SK-N-SH treated with all-trans-retinoic acid at 6 μM for 48 hours (cell line): ENCODE measurements around the gene XRN1.

Source experiments
- ATAC-seq: fragments of 200-7000 bp; cut with Tn5 transposase; 3 replicates; pipeline ENCODE4 v1.9.1; 2020; ENCODE audit warnings: mild to moderate bottlenecking, moderate library complexity
- ARNTL ChIP-seq: fragments of 450-650 bp; formaldehyde crosslinking; IDR thresholded peaks from 2 replicates; pipeline ENCODE4 v1.5.0; 2020; ENCODE audit warnings: low read depth, mild to moderate bottlenecking, moderate library complexity, borderline replicate concordance
- CREB5 ChIP-seq: fragments of 250-450 bp; sonication (Bioruptor Pico); IDR thresholded peaks from 2 replicates; pipeline ENCODE4 v1.5.1; 2020; ENCODE audit warnings: low read depth, mild to moderate bottlenecking, moderate library complexity
- CSDC2 ChIP-seq: fragments of 250-450 bp; sonication (Bioruptor Pico); IDR thresholded peaks from 2 replicates; pipeline ENCODE4 v1.5.0; 2020; ENCODE audit warnings: mild to moderate bottlenecking, moderate library complexity
- CSRNP3 ChIP-seq: fragments of 250-450 bp; sonication (Bioruptor Pico); IDR thresholded peaks from 2 replicates; pipeline ENCODE4 v1.5.1; 2021; ENCODE audit warnings: mild to moderate bottlenecking, moderate library complexity
- ESRRG ChIP-seq: fragments of 250-450 bp; sonication (Bioruptor Pico); IDR thresholded peaks from 2 replicates; pipeline ENCODE4 v1.6.1; 2021; ENCODE audit warnings: mild to moderate bottlenecking
- GLIS3 ChIP-seq: fragments of 250-450 bp; sonication (Bioruptor Pico); IDR thresholded peaks from 2 replicates; pipeline ENCODE4 v1.5.0; 2020; ENCODE audit warnings: mild to moderate bottlenecking, moderate library complexity
- ISL1 ChIP-seq: fragments of 250-450 bp; sonication (Bioruptor Pico); IDR thresholded peaks from 2 replicates; pipeline ENCODE4 v2.1.2; 2022; ENCODE audit warnings: mild to moderate bottlenecking, moderate library complexity
- OSR1 ChIP-seq: fragments of 250-450 bp; sonication (Bioruptor Pico); IDR thresholded peaks from 2 replicates; pipeline ENCODE4 v1.8.0; 2022; ENCODE audit warnings: moderate library complexity, mild to moderate bottlenecking, inconsistent platforms
- PATZ1 ChIP-seq: fragments of 250-450 bp; sonication (Bioruptor Pico); IDR thresholded peaks from 2 replicates; pipeline ENCODE4 v1.8.0; 2020; ENCODE audit warnings: mild to moderate bottlenecking, moderate library complexity, borderline replicate concordance
- POU6F1 ChIP-seq: fragments of 250-450 bp; sonication (Bioruptor Pico); IDR thresholded peaks from 2 replicates; pipeline ENCODE4 v1.8.0; 2021; ENCODE audit warnings: low read depth, mild to moderate bottlenecking, moderate library complexity, borderline replicate concordance
- PPARA ChIP-seq: fragments of 250-450 bp; sonication (Bioruptor Pico); IDR thresholded peaks from 2 replicates; pipeline ENCODE4 v1.5.0; 2020; ENCODE audit warnings: mild to moderate bottlenecking, borderline replicate concordance
- RARB ChIP-seq: fragments of 250-450 bp; sonication (Bioruptor Pico); IDR thresholded peaks from 2 replicates; pipeline ENCODE4 v1.8.0; 2021; ENCODE audit warnings: mild to moderate bottlenecking, moderate library complexity
- SNAI2 ChIP-seq: fragments of 250-450 bp; sonication (Bioruptor Pico); IDR thresholded peaks from 2 replicates; pipeline ENCODE4 v1.5.0; 2020; ENCODE audit warnings: mild to moderate bottlenecking, moderate library complexity
- TCF4 ChIP-seq: fragments of 250-450 bp; sonication (Bioruptor Pico); IDR thresholded peaks from 2 replicates; pipeline ENCODE4 v1.8.0; 2021; ENCODE audit warnings: mild to moderate bottlenecking, moderate library complexity, borderline replicate concordance
- TOX ChIP-seq: fragments of 250-450 bp; sonication (Bioruptor Pico); IDR thresholded peaks from 2 replicates; pipeline ENCODE4 v1.8.0; 2021; ENCODE audit warnings: mild to moderate bottlenecking, moderate library complexity, borderline replicate concordance
- TSHZ2 ChIP-seq: fragments of 250-450 bp; sonication (Bioruptor Pico); IDR thresholded peaks from 2 replicates; pipeline ENCODE4 v1.5.0; 2020; ENCODE audit warnings: mild to moderate bottlenecking, moderate library complexity
- ZC3H10 ChIP-seq: fragments of 250-450 bp; sonication (Bioruptor Pico); IDR thresholded peaks from 2 replicates; pipeline ENCODE4 v1.5.1; 2021; ENCODE audit warnings: mild to moderate bottlenecking, moderate library complexity
- ZFP3 ChIP-seq: fragments of 250-450 bp; sonication (Bioruptor Pico); IDR thresholded peaks from 2 replicates; pipeline ENCODE4 v1.5.0; 2020; ENCODE audit warnings: mild to moderate bottlenecking, moderate library complexity
- ZFP30 ChIP-seq: fragments of 450-650 bp; formaldehyde crosslinking; IDR thresholded peaks from 2 replicates; pipeline ENCODE4 v1.5.0; 2022; ENCODE audit warnings: mild to moderate bottlenecking, moderate library complexity
- ZNF565 ChIP-seq: fragments of 450-650 bp; formaldehyde crosslinking; conservative IDR thresholded peaks from 2 replicates; pipeline ENCODE4 v1.5.0; 2020; ENCODE audit warnings: low read depth, mild to moderate bottlenecking, moderate library complexity
- ZNF8 ChIP-seq: fragments of 450-650 bp; formaldehyde crosslinking; IDR thresholded peaks from 2 replicates; pipeline ENCODE4 v1.5.0; 2020; ENCODE audit warnings: mild to moderate bottlenecking, moderate library complexity

XRN1 gene

GRCh38 chr3:142269767-142270166 is 178.1 kb downstream of the XRN1 start:
- TF ChIP-seq ISL1 (CRISPR knock-in tag): no peak
- no peak for TF ChIP-seq GLIS3 (CRISPR knock-in tag)
- no peak for TF ChIP-seq PPARA (CRISPR knock-in tag)
- no peak for TF ChIP-seq PATZ1 (CRISPR knock-in tag)
- no peak for TF ChIP-seq ZNF8
- TF ChIP-seq POU6F1 (CRISPR knock-in tag): no peak
- TF ChIP-seq ZFP3 (CRISPR knock-in tag): no peak
- no peak for TF ChIP-seq ARNTL
- no peak for TF ChIP-seq RARB (CRISPR knock-in tag)
- no peak for TF ChIP-seq CSRNP3 (CRISPR knock-in tag)
- TF ChIP-seq CREB5 (CRISPR knock-in tag): no peak
- TF ChIP-seq ESRRG (CRISPR knock-in tag): no peak
- no peak for TF ChIP-seq ZC3H10 (CRISPR knock-in tag)
- no peak for TF ChIP-seq ZFP30 (CRISPR knock-in tag)
- no peak for TF ChIP-seq TOX (CRISPR knock-in tag)
- TF ChIP-seq TSHZ2: no peak
- ATAC-seq: no peak

GRCh38 chr3:142268426-142268825 is 179.4 kb downstream of the XRN1 start:
- TF ChIP-seq ZFP3 (CRISPR knock-in tag) (no peak), TCF4 (CRISPR knock-in tag) (no peak), ZC3H10 (CRISPR knock-in tag) (no peak), SNAI2 (CRISPR knock-in tag) (no peak), OSR1 (CRISPR knock-in tag) (no peak), ARNTL (no peak), GLIS3 (CRISPR knock-in tag) (no peak), CSDC2 (no peak), PPARA (CRISPR knock-in tag) (no peak), PATZ1 (CRISPR knock-in tag) (no peak), TSHZ2 (no peak), ZFP30 (CRISPR knock-in tag) (no peak), ZNF8 (no peak), ZNF565 (CRISPR knock-in tag) (no peak), POU6F1 (CRISPR knock-in tag) (no peak), TOX (CRISPR knock-in tag) (no peak)
- no peak for ATAC-seq
